ENCODE results near the gene SPDYE17.
"Not testable (repeated sequence)": the region's sequence is repeated elsewhere in the genome, so short reads cannot be mapped to it uniquely, and the experiment has no call there.

DNA sequence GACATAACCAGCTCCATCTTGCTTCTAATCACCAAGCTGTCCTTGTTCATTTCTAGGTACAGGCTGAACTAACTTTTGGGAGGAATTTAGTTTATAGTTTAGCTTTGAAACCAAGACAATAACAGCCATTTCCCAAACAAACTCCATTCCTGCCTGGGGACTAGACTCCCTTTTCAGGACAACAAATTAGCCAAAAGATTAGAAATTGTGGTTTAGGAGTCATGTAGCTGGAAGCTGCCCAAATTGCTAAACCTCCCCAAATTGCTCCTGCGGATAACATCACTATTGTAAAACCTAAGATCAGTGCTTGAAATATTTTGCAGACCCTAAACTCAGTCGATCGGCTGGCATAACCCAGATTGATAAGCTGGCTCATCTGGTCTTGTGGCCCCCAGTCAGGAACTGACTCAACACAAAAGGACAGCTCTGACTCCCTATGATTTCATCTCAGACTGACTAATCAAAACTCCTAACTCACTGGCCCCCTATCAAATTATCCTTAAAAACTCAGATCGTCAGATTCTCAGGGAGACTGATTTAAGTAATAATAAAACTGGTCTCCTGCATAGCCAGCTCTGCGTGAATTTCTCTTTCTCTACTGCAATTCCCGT is 42.7 kb upstream of the SPDYE17 start:
- TF ChIP-seq, protein P1, sequence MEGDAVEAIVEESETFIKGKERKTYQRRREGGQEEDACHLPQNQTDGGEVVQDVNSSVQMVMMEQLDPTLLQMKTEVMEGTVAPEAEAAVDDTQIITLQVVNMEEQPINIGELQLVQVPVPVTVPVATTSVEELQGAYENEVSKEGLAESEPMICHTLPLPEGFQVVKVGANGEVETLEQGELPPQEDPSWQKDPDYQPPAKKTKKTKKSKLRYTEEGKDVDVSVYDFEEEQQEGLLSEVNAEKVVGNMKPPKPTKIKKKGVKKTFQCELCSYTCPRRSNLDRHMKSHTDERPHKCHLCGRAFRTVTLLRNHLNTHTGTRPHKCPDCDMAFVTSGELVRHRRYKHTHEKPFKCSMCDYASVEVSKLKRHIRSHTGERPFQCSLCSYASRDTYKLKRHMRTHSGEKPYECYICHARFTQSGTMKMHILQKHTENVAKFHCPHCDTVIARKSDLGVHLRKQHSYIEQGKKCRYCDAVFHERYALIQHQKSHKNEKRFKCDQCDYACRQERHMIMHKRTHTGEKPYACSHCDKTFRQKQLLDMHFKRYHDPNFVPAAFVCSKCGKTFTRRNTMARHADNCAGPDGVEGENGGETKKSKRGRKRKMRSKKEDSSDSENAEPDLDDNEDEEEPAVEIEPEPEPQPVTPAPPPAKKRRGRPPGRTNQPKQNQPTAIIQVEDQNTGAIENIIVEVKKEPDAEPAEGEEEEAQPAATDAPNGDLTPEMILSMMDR (IDR thresholded peaks at IDR 0.05; ENCODE audit: insufficient read depth, low read length): not testable (repeated sequence)
- not testable (repeated sequence) for TF ChIP-seq POLR2AphosphoS5 (IDR thresholded peaks at IDR 0.05; ENCODE audit: low read depth); REST (IDR thresholded peaks at IDR 0.05; ENCODE audit: insufficient replicate concordance, low read depth); GABPA (IDR thresholded peaks at IDR 0.05; ENCODE audit: low read depth)

All from HL-60 (cell line).